Endodermal cell (in vitro differentiated cells): Measurements from ENCODE around the gene TBXAS1. TPM values are rescaled to one million over a fixed set of nuclear protein-coding genes. Genes with fewer than 3 reads are reported as not detected.

ENCODE experiments used
- DNase-seq: peaks from one replicate; pipeline ENCODE4 v3.0.0-alpha.2; 2017
- H3K27ac ChIP-seq: 2 replicates; pipeline ENCODE4 v1.5.1; 2013; ENCODE audit warnings: mild to moderate bottlenecking, low read depth, low read length, moderate library complexity
- H3K27me3 ChIP-seq: 2 replicates; pipeline ENCODE4 v1.6.1; 2013; ENCODE audit warnings: mild to moderate bottlenecking, low read length, moderate library complexity; ENCODE audit not compliant: insufficient read depth, control insufficient read depth, poor library complexity, severe bottlenecking
- H3K36me3 ChIP-seq: 2 replicates; pipeline ENCODE4 v1.7.0; 2013; ENCODE audit warnings: mild to moderate bottlenecking, low read length, moderate library complexity; ENCODE audit not compliant: control insufficient read depth, insufficient read depth
- H3K4me1 ChIP-seq: one replicate; pipeline ENCODE4 v1.7.0; 2013; ENCODE audit warnings: low read length; ENCODE audit not compliant: control insufficient read depth, insufficient read depth
- H3K4me3 ChIP-seq: 2 replicates; pipeline ENCODE4 v1.5.1; 2013; ENCODE audit warnings: mild to moderate bottlenecking, low read length, moderate library complexity
- H3K9ac ChIP-seq: 2 replicates; pipeline ENCODE4 v1.6.1; 2013; ENCODE audit warnings: mild to moderate bottlenecking, low read length, moderate library complexity; ENCODE audit not compliant: poor library complexity, severe bottlenecking; ENCODE audit errors: extremely low read depth
- H3K9me3 ChIP-seq: 2 replicates; pipeline ENCODE4 v1.6.1; 2013; ENCODE audit warnings: mild to moderate bottlenecking, low read length, moderate library complexity; ENCODE audit not compliant: control insufficient read depth
- H3K27ac Mint-ChIP-seq: 2 replicates; pipeline ENCODE4 v1.8.0; 2020; ENCODE audit warnings: mixed read lengths
- H3K27me3 Mint-ChIP-seq: 2 replicates; pipeline ENCODE4 v1.8.0; 2021; ENCODE audit warnings: mild to moderate bottlenecking, mixed read lengths; ENCODE audit not compliant: insufficient read depth
- H3K36me3 Mint-ChIP-seq: 2 replicates; pipeline ENCODE4 v1.8.0; 2020; ENCODE audit warnings: low read depth, mixed read lengths
- H3K4me1 Mint-ChIP-seq: 2 replicates; pipeline ENCODE4 v1.8.0; 2020; ENCODE audit warnings: mixed read lengths
- H3K4me3 Mint-ChIP-seq: 2 replicates; pipeline ENCODE4 v1.8.0; 2020; ENCODE audit warnings: mild to moderate bottlenecking, moderate library complexity, mixed read lengths
- H3K9me3 Mint-ChIP-seq: 2 replicates; pipeline ENCODE4 v1.8.0; 2020; ENCODE audit warnings: mild to moderate bottlenecking, mixed read lengths
- WGBS, 2 experiments: methylation state at CpG; one replicate each; pipeline versions ENCODE4 v1.1.5 to v1.1.7; 2013; ENCODE audit warnings: missing lambda C conversion rate in 2 of 2, mixed read lengths in 1 of 2; ENCODE audit not compliant: insufficient coverage in 1 of 2, insufficient read length in 1 of 2; 5-methylcytosine and 5-hydroxymethylcytosine counted together
- total RNA-seq, 2 donors: library from RNA; stranded (reverse); fragmentation: NEBNext Ultra II Directional in 1 of 2; extraction: Animal tissue kit (Norgen Biotek cat#: 25700) in 1 of 2; gene quantifications; 2 replicates in 1 of 2; 3 replicates in 1 of 2; pipeline ENCODE4 v1.2.1, GENCODE V29; 2021
- TF ChIP-seq, protein P1 (sequence below): fragments of 200-600 bp; sonication (generic); conservative IDR thresholded peaks from 2 replicates; pipeline ENCODE4 v1.5.0; 2021; ENCODE audit warnings: antibody characterized with exemption, mild to moderate bottlenecking

Gene TBXAS1
- total RNA-seq, 2 donors from 2014 or later, result 7.6 to 13.5 TPM

DNA sequence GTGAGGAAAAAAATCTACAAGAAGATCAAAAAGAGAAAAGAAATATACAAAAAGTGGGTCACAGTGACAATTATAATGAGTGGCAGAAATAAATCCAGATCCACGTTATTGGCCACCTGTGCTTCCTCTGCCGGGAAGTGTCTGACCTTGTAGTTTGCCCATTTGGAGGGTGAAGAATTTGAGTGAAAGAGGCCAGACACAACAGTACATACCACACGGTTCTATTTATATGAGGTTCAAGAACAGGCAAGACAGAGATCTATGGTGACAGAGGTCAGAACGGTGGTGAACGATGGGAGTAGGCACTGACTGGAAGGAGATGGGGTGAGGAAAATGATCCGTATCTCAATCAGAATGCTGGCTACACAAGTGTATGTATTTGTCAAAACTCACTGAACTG is 216.6 kb downstream of the TBXAS1 start:
- TF ChIP-seq, protein P1, sequence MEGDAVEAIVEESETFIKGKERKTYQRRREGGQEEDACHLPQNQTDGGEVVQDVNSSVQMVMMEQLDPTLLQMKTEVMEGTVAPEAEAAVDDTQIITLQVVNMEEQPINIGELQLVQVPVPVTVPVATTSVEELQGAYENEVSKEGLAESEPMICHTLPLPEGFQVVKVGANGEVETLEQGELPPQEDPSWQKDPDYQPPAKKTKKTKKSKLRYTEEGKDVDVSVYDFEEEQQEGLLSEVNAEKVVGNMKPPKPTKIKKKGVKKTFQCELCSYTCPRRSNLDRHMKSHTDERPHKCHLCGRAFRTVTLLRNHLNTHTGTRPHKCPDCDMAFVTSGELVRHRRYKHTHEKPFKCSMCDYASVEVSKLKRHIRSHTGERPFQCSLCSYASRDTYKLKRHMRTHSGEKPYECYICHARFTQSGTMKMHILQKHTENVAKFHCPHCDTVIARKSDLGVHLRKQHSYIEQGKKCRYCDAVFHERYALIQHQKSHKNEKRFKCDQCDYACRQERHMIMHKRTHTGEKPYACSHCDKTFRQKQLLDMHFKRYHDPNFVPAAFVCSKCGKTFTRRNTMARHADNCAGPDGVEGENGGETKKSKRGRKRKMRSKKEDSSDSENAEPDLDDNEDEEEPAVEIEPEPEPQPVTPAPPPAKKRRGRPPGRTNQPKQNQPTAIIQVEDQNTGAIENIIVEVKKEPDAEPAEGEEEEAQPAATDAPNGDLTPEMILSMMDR, result no peak
- Histone ChIP-seq H3K36me3 (no peaks in the 10 kb centered on the region), H3K27me3 (no peaks in the 10 kb centered on the region), H3K27ac (no peak overlapping the region), H3K9me3 (no peaks in the 10 kb centered on the region), H3K9ac (no peak overlapping the region), H3K4me3 (no peak overlapping the region), H3K4me1 (no peaks in the 10 kb centered on the region)
- H3K27ac Mint-ChIP-seq, result no peak overlapping the region
- no peaks in the 10 kb centered on the region for H3K9me3 Mint-ChIP-seq
- no peaks in the 10 kb centered on the region for H3K27me3 Mint-ChIP-seq
- H3K4me1 Mint-ChIP-seq, result peaks cover 4% of the 10 kb centered on the region
- H3K36me3 Mint-ChIP-seq, result peaks cover 11% of the 10 kb centered on the region
- WGBS, 2 experiments, result 87 to 95% methylated on average over 6 of the region's 6 CpGs
- no peak for DNase-seq
- no peak overlapping the region for H3K4me3 Mint-ChIP-seq

DNA sequence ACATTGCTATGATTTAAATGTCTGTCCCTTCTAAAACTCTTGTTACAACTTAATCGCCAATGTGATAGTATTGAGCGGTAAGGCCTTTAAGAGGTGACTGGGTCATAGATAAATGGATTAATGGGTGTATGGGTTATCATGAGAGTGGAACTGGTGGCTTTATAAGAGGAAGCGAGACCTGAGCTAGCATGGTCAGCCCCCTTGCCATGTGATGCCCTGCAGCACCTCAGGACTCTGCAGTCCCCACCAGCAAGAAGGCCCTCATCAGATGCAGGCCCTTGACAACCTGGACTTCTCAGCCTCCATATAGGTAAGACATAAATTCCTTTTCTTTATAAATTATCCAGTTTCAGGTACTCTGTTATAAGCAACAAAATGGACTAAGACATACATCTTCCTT is 218.1 kb downstream of the TBXAS1 start:
- Histone ChIP-seq H3K4me3 (no peak overlapping the region), H3K9ac (no peak overlapping the region), H3K36me3 (no peaks in the 10 kb centered on the region), H3K27me3 (no peaks in the 10 kb centered on the region), H3K4me1 (no peaks in the 10 kb centered on the region), H3K9me3 (no peaks in the 10 kb centered on the region), H3K27ac (no peak overlapping the region)
- TF ChIP-seq, protein P1, result no peak
- H3K4me1 Mint-ChIP-seq, result peaks cover 4% of the 10 kb centered on the region
- H3K36me3 Mint-ChIP-seq, result peaks cover 8% of the 10 kb centered on the region
- no peak for DNase-seq
- no peaks in the 10 kb centered on the region for H3K9me3 Mint-ChIP-seq
- no peak overlapping the region for H3K27ac Mint-ChIP-seq
- WGBS, 2 experiments, result 97 to 100% methylated on average over 1 to 3 of the region's 3 CpGs
- H3K4me3 Mint-ChIP-seq, result no peak overlapping the region
- no peaks in the 10 kb centered on the region for H3K27me3 Mint-ChIP-seq

DNA sequence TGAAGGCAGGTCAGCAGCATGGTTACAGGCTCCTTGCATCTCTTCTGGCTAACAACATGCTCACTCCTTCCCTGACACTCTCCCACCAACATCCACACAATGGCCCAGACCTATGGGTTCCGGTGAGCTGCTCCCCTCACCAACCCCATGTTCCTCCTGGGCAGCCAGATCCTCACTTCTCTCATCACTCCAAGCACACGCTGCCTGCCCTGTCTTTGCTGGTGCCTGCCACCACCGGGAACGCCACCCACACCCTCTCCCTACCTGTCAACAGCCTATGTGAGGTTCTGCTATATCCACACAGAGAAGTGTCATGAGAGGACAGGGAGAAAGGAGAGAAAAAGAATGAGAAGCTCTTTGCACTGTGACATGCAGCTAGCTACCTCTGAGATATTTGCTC is 219.1 kb downstream of the TBXAS1 start:
- Mint-ChIP-seq H3K27ac (no peak overlapping the region), H3K27me3 (no peaks in the 10 kb centered on the region), H3K4me3 (no peak overlapping the region), H3K36me3 (peaks cover 7% of the 10 kb centered on the region), H3K4me1 (peaks cover 4% of the 10 kb centered on the region), H3K9me3 (no peaks in the 10 kb centered on the region)
- H3K27ac ChIP-seq, result no peak overlapping the region
- no peak overlapping the region for H3K9ac ChIP-seq
- no peak overlapping the region for H3K4me3 ChIP-seq
- no peaks in the 10 kb centered on the region for H3K9me3 ChIP-seq
- no peak for DNase-seq
- WGBS, 2 experiments, result 89% methylated on average over 4 of the region's 4 CpGs; no CpG with 5 or more reads in 1 of the 2 experiments
- TF ChIP-seq, protein P1, result no peak
- no peaks in the 10 kb centered on the region for H3K36me3 ChIP-seq
- H3K4me1 ChIP-seq, result no peaks in the 10 kb centered on the region
- no peaks in the 10 kb centered on the region for H3K27me3 ChIP-seq
